ENCODE results near the gene KIF4B. TPM values are rescaled to one million over a fixed set of nuclear protein-coding genes. Genes with fewer than 3 reads are reported as not detected.

The KIF4B gene
- total and polyA plus RNA-seq, 2 of the 13 experiments (the other 11 are each of a cell fraction or from before 2014, with no cell fraction given) = 0.04 TPM; not detected in 1

DNA sequence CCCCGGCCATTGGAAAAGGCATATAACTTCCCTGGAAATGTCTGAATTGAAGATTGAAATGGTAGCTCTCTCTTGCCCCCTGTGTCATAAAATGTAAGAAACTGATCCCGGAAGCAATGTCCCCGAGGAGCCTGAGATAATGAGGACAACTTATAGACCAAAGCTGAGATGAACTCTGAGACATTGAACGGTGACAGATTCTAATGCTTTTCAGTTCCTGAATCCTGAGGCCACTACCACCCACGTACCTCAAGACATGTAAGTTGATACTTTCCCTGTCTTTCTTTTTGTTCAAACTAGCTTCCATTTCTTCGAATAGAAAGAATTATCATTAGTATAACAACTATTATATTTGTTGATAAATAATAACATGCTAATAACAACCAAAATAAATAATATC, 51.0 kb downstream of the KIF4B start:
- H3K9me3 ChIP-seq (ENCODE audit: low read length) = no peaks in the 10 kb centered on the region
- H3K27ac ChIP-seq (ENCODE audit: extremely low read length, insufficient read depth, low read length) = no peak overlapping the region
- no peaks in the 10 kb centered on the region for H3K79me2 ChIP-seq (ENCODE audit: insufficient read depth, low read length)
- FAIRE-seq (no peak), ATAC-seq (no peak), DNase-seq (ENCODE audit: low spot score) (no peak)
- no peak overlapping the region for H3K4me2 ChIP-seq (ENCODE audit: low read depth, low read length)
- CTCF ChIA-PET (ENCODE audit: low intra/inter-chr PET ratio, low total read pairs) = no interaction called here
- WGBS (ENCODE audit: low lambda C conversion rate) = 14% methylated on average over 6 of the region's 6 CpGs
- no peak overlapping the region for H3K9ac ChIP-seq (ENCODE audit: insufficient read depth, low read depth, low read length)
- no peaks in the 10 kb centered on the region for H3K36me3 ChIP-seq (replicated peaks in 1 of 2; ENCODE audit: control insufficient read depth in 1 of 2, insufficient read depth in 2 of 2, low read length in 2 of 2)
- no TSS peak for BruUV-seq (replicated peaks)
- H2AFZ ChIP-seq (ENCODE audit: low read length) = no peak overlapping the region
- in situ Hi-C loops (cut with HindIII; ENCODE audit: extremely low pct_ligation_motif_present, low pct_unique_long_range_greater_than_20kb) (no loop called here), intact Hi-C loops (cut with micrococcal nuclease; ENCODE audit: unreplicated experiment) (no loop called here)
- POLR2A ChIA-PET = no interaction called here
- no peak overlapping the region for H3K4me3 ChIP-seq (replicated peaks in 1 of 3; ENCODE audit: insufficient read depth in 1 of 3, low read depth in 2 of 3, low read length in 3 of 3)
- H4K20me1 ChIP-seq (ENCODE audit: insufficient read depth, low read length) = no peaks in the 10 kb centered on the region
- TF ChIP-seq THRA (CRISPR knock-in tag; IDR thresholded peaks at IDR 0.05; ENCODE audit: borderline replicate concordance) (no peak), SRSF9 (IDR thresholded peaks at IDR 0.05; ENCODE audit: borderline replicate concordance, insufficient read depth, low read depth, low read length, poor library complexity, severe bottlenecking) (no peak), ZFP1 (CRISPR knock-in tag; IDR thresholded peaks at IDR 0.05) (no peak), MIER2 (CRISPR knock-in tag; IDR thresholded peaks at IDR 0.05) (no peak), U2AF1 (optimal IDR thresholded peaks at IDR 0.05; ENCODE audit: low read depth, low read length) (no peak), SMARCE1 (IDR thresholded peaks at IDR 0.05; ENCODE audit: borderline replicate concordance) (no peak), NR2C2 (CRISPR knock-in tag; IDR thresholded peaks at IDR 0.05; ENCODE audit: borderline replicate concordance) (no peak), ZNF101 (CRISPR knock-in tag; IDR thresholded peaks at IDR 0.05; ENCODE audit: borderline replicate concordance, low read depth) (no peak), ZBTB8A (CRISPR knock-in tag; IDR thresholded peaks at IDR 0.05; ENCODE audit: borderline replicate concordance, low read depth) (no peak), NFIB (CRISPR knock-in tag; IDR thresholded peaks at IDR 0.05; ENCODE audit: borderline replicate concordance) (no peak), ZNF335 (CRISPR knock-in tag; IDR thresholded peaks at IDR 0.05) (no peak), GTF2F1 (IDR thresholded peaks at IDR 0.05; ENCODE audit: low read length) (no peak), KLF11 (CRISPR knock-in tag; IDR thresholded peaks at IDR 0.05) (no peak), ZNF790 (CRISPR knock-in tag; IDR thresholded peaks at IDR 0.05; ENCODE audit: borderline replicate concordance) (no peak), ZUFSP (CRISPR knock-in tag; IDR thresholded peaks at IDR 0.05; ENCODE audit: borderline replicate concordance) (no peak)
- no peaks in the 10 kb centered on the region; a peak in 2 of 5 replicates for H3K27me3 ChIP-seq (ENCODE audit: control insufficient read depth in 1 of 2, insufficient read depth in 2 of 2, low read length in 2 of 2)
- no peaks in the 10 kb centered on the region for H3K4me1 ChIP-seq (ENCODE audit: insufficient read depth, low read length)

Data from HepG2 (cell line).